SK-N-MC (cell line): ENCODE data around the gene RPH3AL.

ENCODE experiments used
- EZH2 ChIP-seq: fragments of 200-600 bp; sonication (generic); IDR thresholded peaks from one replicate; pipeline ENCODE4 v1.6.1; 2017; ENCODE audit warnings: antibody characterized with exemption
- POLR2AphosphoS5 ChIP-seq: IDR thresholded peaks from 2 replicates; pipeline ENCODE4 v1.6.1; 2012; ENCODE audit warnings: mild to moderate bottlenecking, low read depth, low read length, borderline replicate concordance

DNA sequence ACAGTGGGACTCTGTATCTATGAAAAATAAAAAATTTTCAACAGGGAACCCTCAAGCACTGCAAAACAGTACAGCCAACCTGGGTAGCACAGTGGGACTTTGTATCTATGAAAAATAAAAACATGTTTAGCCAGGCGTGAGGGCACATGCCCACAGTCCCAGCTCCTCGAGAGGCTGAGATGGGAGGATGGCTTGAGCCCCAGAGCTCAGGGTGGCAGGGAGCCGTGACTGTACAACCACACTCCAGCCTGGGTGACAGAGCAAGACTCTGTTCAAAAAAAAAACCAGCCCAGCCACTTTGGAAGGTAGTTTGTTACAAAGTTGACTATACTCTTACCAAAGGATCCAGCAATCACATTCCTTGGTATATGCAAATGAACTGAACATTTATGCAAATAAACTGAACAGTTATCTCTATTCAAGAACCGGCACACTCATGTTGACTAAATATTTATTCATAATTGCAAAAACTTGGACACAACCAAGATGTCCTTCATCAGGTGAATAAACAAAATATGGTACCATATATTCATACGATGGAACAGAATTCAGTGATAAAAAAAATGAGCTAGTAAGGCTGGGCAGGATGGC, 5.2 kb downstream of the RPH3AL start:
- TF ChIP-seq POLR2AphosphoS5: no peak
- TF ChIP-seq EZH2: no peak
